ENCODE data around the gene GSK3A.

DNA sequence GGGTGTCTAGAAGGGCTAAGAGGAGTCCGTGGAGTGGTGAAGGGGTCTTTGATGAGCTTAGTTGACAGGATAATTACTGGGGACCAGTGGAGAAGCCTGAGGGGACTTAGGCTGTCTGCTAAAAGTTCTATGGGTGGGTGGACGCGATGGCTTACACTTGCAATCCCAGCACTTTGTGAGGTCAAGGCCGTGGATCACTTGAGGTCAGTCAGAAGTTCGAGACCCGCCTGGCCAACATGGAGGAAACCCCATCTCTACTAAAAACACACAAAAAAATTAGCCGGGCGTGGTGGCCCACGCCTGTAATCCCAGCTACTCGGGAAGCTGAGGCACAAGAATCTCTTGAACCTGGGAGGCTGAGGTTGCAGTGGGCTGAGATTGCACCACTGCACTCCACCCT lies 2.8 kb upstream of the GSK3A start:
- TF ChIP-seq CTCF (IDR thresholded peaks at IDR 0.05 in 8 of 11, conservative IDR thresholded peaks at IDR 0.05 in 3 of 11) (no peak), POLR2AphosphoS5 (IDR thresholded peaks at IDR 0.05) (no peak)
